AG09309 (cell line): Measurements from ENCODE around the gene TMEM190.
A peak's percentile ranks its signal among the peaks of the same experiment; 100 is the strongest.

Experiments
- DNase-seq: peaks from one replicate; pipeline ENCODE4 v3.0.0-alpha.2; 2010; ENCODE audit warnings: low read depth
- H3K4me3 ChIP-seq: 2 replicates; pipeline ENCODE4 v1.5.1; 2011; ENCODE audit warnings: mild to moderate bottlenecking, low read depth, low read length, moderate library complexity; ENCODE audit not compliant: control insufficient read depth
- CTCF ChIP-seq: IDR thresholded peaks from 2 replicates; pipeline ENCODE4 v1.5.1; 2011; ENCODE audit warnings: mild to moderate bottlenecking, low read depth, low read length, inconsistent platforms; ENCODE audit not compliant: insufficient read depth, control insufficient read depth; ENCODE audit errors: missing control alignments

Gene TMEM190

DNA sequence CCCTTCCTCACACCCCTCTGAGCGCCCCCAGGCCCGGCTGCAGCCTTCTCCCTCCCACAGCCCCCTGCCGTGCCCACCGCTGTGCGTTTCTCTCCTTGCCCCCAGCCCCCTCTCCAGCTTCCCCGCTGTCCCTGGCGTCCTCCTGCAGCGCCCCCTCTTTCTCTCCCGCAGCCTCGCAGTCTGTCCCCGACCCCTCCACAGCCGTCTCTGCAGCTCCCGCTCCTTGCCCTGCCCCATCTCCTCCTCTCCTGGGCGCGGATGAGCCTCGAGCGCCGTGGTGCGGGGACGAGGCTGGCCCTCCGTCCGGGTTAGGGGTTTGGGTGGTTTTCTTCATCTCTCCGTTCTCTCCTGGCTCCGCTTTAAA, 35.9 kb upstream of the TMEM190 start:
- peak; percentile 36 for TF ChIP-seq CTCF
- no peak for DNase-seq
- H3K4me3 ChIP-seq = peak overlapping the region; percentile 77

DNA sequence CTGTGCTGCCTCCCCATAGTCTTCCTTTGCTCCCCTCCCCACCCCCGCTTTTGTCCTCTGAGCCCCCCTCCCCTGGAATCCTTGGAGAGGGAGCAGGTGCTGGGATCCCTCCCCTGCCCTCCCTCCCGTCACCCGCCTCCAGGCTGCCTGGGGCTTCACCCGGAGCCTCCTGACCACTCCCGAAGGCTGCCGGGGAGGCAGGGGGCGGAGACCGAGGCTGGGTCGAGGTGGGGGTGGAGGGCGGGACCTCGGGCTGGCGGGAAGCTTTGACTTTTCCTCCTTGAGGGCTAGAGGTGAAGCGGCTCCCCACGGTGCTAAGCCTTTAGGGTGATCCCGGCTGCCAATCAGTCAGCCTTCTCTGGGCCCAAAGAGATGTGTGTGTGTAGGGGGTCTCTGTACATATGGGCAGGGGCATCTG, 35.4 kb upstream of the TMEM190 start:
- TF ChIP-seq CTCF = no peak
- no peak for DNase-seq
- peak overlapping the region; percentile 77 for H3K4me3 ChIP-seq

- H3K4me3 ChIP-seq = peak overlapping the region; percentile 77
- TF ChIP-seq CTCF = no peak
- DNase-seq = no peak
These were observed 34.8 kb upstream of the TMEM190 start for GRCh38 chr19:55341595-55342531.

GRCh38 chr19:55344444-55344843, 32.2 kb upstream of the TMEM190 start:
- TF ChIP-seq CTCF = no peak
- H3K4me3 ChIP-seq = no peak overlapping the region
- DNase-seq = no peak

- no peak for TF ChIP-seq CTCF
- DNase-seq = no peak
- no peak overlapping the region for H3K4me3 ChIP-seq
These were observed 31.4 kb upstream of the TMEM190 start for GRCh38 chr19:55345101-55345817.

DNA sequence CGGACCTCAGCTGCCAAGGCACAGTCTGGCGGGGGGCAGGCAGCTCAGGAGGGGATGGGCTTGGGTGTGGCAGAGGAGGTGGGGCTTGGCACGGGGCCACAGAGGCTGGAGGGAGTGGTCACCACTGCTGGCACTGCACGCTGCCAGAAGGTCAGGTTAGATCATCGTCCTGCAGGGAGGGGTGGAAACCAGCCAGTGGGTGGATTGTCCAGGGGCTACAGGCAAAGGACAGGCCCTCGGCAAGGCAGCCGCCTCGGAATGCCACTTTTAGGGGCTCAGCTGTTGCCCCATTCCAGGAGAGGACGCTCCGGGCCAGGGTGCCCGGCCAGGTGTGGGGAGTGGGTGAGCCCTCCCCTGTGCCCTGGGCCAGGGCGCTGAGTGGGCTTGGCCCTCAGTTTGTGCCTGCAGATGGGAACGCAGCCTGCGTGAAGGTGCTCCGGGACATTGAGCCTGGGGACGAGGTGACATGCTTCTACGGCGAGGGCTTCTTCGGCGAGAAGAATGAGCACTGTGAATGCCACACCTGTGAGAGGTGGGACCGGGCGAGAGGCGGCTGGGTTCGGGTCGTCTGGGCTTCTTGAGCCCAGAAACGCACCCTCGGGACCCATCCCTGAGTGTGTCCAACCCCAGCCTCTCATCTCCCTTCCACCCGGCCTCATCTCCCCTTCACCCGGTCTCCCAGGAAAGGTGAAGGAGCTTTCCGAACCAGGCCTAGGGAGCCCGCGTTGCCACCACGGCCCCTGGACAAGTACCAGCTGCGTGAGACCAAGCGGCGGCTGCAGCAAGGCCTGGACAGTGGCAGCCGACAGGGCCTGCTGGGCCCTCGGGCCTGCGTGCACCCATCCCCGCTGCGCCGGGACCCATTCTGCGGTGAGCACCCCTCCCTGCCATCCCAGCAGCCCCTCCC, 30.6 kb upstream of the TMEM190 start:
- DNase-seq = no peak
- TF ChIP-seq CTCF = no peak
- no peak overlapping the region for H3K4me3 ChIP-seq
